Ovary (tissue), 9 donors: Measurements from ENCODE around the gene TTLL5. TPM values are rescaled to one million over a fixed set of nuclear protein-coding genes. Genes with fewer than 3 reads are reported as not detected.

ENCODE experiments used
- DNase-seq, 5 donors: peaks; one replicate each; pipeline ENCODE4 v3.0.0-alpha.2; 2019 to 2020
- H3K27ac ChIP-seq, 2 donors: fragments of 200-600 bp; one replicate each; pipeline versions ENCODE4 v1.5.1 to v1.8.0; 2019 to 2022
- H3K27me3 ChIP-seq: fragments of 200-600 bp; one replicate; pipeline ENCODE4 v1.8.0; 2022
- H3K36me3 ChIP-seq: fragments of 200-600 bp; sonication (generic); one replicate; pipeline ENCODE4 v1.5.1; 2019
- H3K4me1 ChIP-seq: one replicate; pipeline ENCODE4 v1.8.1; 2013; ENCODE audit warnings: mild to moderate bottlenecking, moderate library complexity; ENCODE audit not compliant: insufficient read depth
- H3K4me3 ChIP-seq: fragments of 200-600 bp; sonication (generic); one replicate; pipeline ENCODE4 v1.5.1; 2017
- H3K9me3 ChIP-seq, 2 donors: fragments of 200-600 bp in 1 of 2; sonication (generic) in 1 of 2; one replicate each; pipeline versions ENCODE4 v1.5.1 to v1.8.1; 2013 to 2019; ENCODE audit warnings: mild to moderate bottlenecking in 1 of 2, moderate library complexity in 1 of 2
- CTCF ChIP-seq, 3 donors: fragments of 450-650 bp in 2 of 3; fragments of 200-600 bp in 1 of 3; IDR thresholded peaks; one replicate each; pipeline versions ENCODE4 v1.5.1 to v1.8.0; 2016 to 2022; ENCODE audit warnings: antibody characterized with exemption in 3 of 3, mild to moderate bottlenecking in 1 of 3
- EP300 ChIP-seq: sonication (generic); formaldehyde crosslinking; IDR thresholded peaks from one replicate; pipeline ENCODE4 v1.6.1; 2017; ENCODE audit warnings: antibody characterized with exemption
- POLR2A ChIP-seq: fragments of 450-650 bp; IDR thresholded peaks from one replicate; pipeline ENCODE4 v1.6.1; 2017; ENCODE audit warnings: antibody characterized with exemption, mild to moderate bottlenecking, moderate library complexity
- WGBS, 3 donors: extraction: QIAGEN DNeasy Blood & Tissue Kit in 1 of 3; methylation state at CpG; one replicate each; pipeline versions ENCODE4 v1.1.5 to v1.1.7; 2013 to 2017; 5-methylcytosine and 5-hydroxymethylcytosine counted together
- intact Hi-C, 4 donors: fragments of 100-400 bp; cut with DNase I; formaldehyde crosslinking; loops; one replicate each; pipeline versions ENCODE4 v1.11.0 to v1.15.1; 2022 to 2023
- polyA plus RNA-seq, 2 donors: library from polyadenylated mRNA; stranded (reverse); fragments of 200-250 nt in 1 of 2; fragments of 350-450 nt in 1 of 2; fragmentation: Illumina TruSeq in 1 of 2; extraction: RNeasy Lipid Tissue Mini Kit (QIAGEN cat#74804) in 1 of 2; gene quantifications; one replicate each; pipeline ENCODE4 v1.2.3, GENCODE V29; 2013 to 2014
- total RNA-seq, 7 donors: library from RNA; depleted of rRNA in 2 of 7; stranded (reverse); fragments of >200 nt in 2 of 7; fragmentation: NEBNext Ultra II Directional in 3 of 7; extraction: Animal tissue kit (Norgen Biotek cat#: 25700) in 3 of 7; gene quantifications; one replicate each; pipeline versions ENCODE4 v1.1.0 to v1.2.4, GENCODE V29; 2016 to 2023
- donor health status: DM: no; HTN: no; CAD: no; lungs with moderate emphysema.
- donor health status: DM: no; HTN: no; CAD: no.
- donor health status: Bipolar disorder and iron deficiency.
- donor health status: DM: yes; HTN: yes; CAD: no.
- donor health status: DM: no; HTN: no; CAD: no.
- donor health status: DM: yes; HTN: yes; CAD: no.

The TTLL5 gene
- total and polyA plus RNA-seq, 9 donors: 11.0 to 34.9 (median 27.3) TPM

GRCh38 chr14:75724414-75725204 is 63.6 kb downstream of the TTLL5 start:
- peaks cover 5% of the 10 kb centered on the region for H3K4me1 ChIP-seq

DNA sequence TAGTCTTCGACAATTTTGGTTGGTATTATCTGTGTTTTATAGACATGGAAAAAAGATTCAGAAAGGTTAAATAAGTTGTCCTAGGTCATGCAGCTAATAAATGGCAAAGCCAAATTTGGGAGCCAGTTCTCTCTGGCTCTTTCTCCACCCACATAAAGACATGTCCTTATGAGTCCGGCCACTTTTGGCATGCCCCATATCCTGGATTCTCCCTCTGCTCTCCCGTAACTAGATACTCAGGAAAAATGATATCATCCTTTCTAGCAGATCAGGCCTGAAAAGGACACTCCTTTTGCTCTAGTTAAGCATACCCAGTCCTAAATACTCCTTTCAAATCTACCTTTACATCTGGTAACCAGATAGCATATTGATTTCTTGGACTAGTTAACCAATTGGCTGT is 64.4 kb downstream of the TTLL5 start:
- Histone ChIP-seq H3K9me3 (no peaks in the 10 kb centered on the region), H3K27ac (no peak overlapping the region), H3K4me1 (peaks cover 4% of the 10 kb centered on the region), H3K4me3 (no peak overlapping the region), H3K36me3 (no peaks in the 10 kb centered on the region), H3K27me3 (no peaks in the 10 kb centered on the region)
- WGBS, 3 donors: 50 to 78% (median 56%) methylated on average over 3 of the region's 3 CpGs
- TF ChIP-seq EP300 (no peak), CTCF (IDR thresholded peaks at IDR 0.05) (no peak), POLR2A (no peak)
- DNase-seq: no peak
- intact Hi-C loops: no loop called here

More at GRCh38 chr14:75724414-75725204, 63.6 kb downstream of the TTLL5 start:
- WGBS, 3 donors: 84 to 93% (median 86%) methylated on average over 6 of the region's 6 CpGs
- H3K27ac ChIP-seq: no peak overlapping the region
- H3K27me3 ChIP-seq: no peaks in the 10 kb centered on the region
- no peak for DNase-seq
- no peak overlapping the region for H3K4me3 ChIP-seq
- intact Hi-C loops: loop anchor here in 1 of 4 donors (5.0 kb wide), 1 partner anchor 1817 kb away; no protein-coding TSS in a partner anchor
- no peaks in the 10 kb centered on the region for H3K9me3 ChIP-seq
- TF ChIP-seq EP300 (no peak), POLR2A (no peak), CTCF (IDR thresholded peaks at IDR 0.05) (no peak)
- no peaks in the 10 kb centered on the region for H3K36me3 ChIP-seq

GRCh38 chr14:75726321-75726720 is 65.3 kb downstream of the TTLL5 start:
- 94 to 96% (median 96%) methylated on average over 1 of the region's 1 CpG for WGBS, 3 donors
- intact Hi-C loops: no loop called here
- no peaks in the 10 kb centered on the region for H3K4me1 ChIP-seq
- H3K4me3 ChIP-seq: no peak overlapping the region
- no peaks in the 10 kb centered on the region for H3K36me3 ChIP-seq
- H3K9me3 ChIP-seq: no peaks in the 10 kb centered on the region
- no peak for DNase-seq
- TF ChIP-seq POLR2A: no peak
- no peak for TF ChIP-seq CTCF (IDR thresholded peaks at IDR 0.05)
- TF ChIP-seq EP300: no peak
- H3K27me3 ChIP-seq: no peaks in the 10 kb centered on the region
- no peak overlapping the region for H3K27ac ChIP-seq

DNA sequence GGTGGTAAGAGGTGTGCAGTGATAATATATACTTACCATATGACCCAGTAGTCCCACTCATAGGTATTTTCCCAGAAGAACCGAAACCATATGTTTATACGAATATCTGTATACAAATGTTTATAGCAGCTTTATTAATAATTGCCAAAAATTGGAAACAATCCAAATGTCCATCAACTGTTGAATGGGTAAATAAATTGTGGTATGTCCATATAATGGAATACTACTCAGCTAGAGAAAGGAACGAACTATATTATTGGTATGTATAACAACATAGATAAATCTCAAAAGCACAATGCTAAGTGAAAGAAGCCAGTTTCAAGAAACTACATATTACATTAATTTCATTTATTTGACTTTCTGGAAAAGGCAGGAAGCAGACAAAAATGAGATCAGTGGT is 66.1 kb downstream of the TTLL5 start:
- Histone ChIP-seq H3K27me3 (no peaks in the 10 kb centered on the region), H3K4me3 (no peak overlapping the region), H3K36me3 (no peaks in the 10 kb centered on the region), H3K9me3 (no peaks in the 10 kb centered on the region), H3K4me1 (no peaks in the 10 kb centered on the region), H3K27ac (no peak overlapping the region)
- 97 to 98% (median 98%) methylated on average over 3 of the region's 3 CpGs for WGBS, 3 donors
- no peak for TF ChIP-seq POLR2A
- no peak for TF ChIP-seq CTCF (IDR thresholded peaks at IDR 0.05)
- no peak for TF ChIP-seq EP300
- intact Hi-C loops: no loop called here
- DNase-seq: no peak
